Measurements from ENCODE around the gene DIP2C. TPM values are rescaled to one million over a fixed set of nuclear protein-coding genes. Genes with fewer than 3 reads are reported as not detected.

DIP2C gene
- total and polyA plus RNA-seq, 7 experiments from 2014 or later: 1.1 to 8.7 (median 4.5) TPM

- no peaks in the 10 kb centered on the region for H3K36me3 ChIP-seq (ENCODE audit: control insufficient read depth in 2 of 3, insufficient read depth in 3 of 3, low read length in 3 of 3)
- no peak for DNase-seq
- Mint-ChIP-seq H3K4me1 (peaks cover 0 to 12% (median 2%) of the 10 kb centered on the region in 7 donors), H3K27ac (no peak overlapping the region), H3K9me3 (no peaks in the 10 kb centered on the region), H3K27me3 (peaks cover 2 to 24% (median 17%) of the 10 kb centered on the region in 5 donors), H3K36me3 (no peaks in the 10 kb centered on the region), H3K4me3 (no peak overlapping the region)
- CTCF ChIA-PET: no interaction called here
- H3K4me3 ChIP-seq (ENCODE audit: low read length): no peak overlapping the region
- POLR2A ChIA-PET: no interaction called here
- H3K27ac ChIP-seq (ENCODE audit: low read depth, low read length): no peak overlapping the region
- no peak for ATAC-seq
- no peaks in the 10 kb centered on the region for H3K4me1 ChIP-seq (ENCODE audit: control insufficient read depth in 2 of 2, insufficient read depth in 2 of 2, low read length in 2 of 2)
- intact Hi-C loops (cut with micrococcal nuclease): no loop called here
- H3K9me3 ChIP-seq (ENCODE audit: control insufficient read depth in 2 of 3, low read length in 3 of 3): no peaks in the 10 kb centered on the region
- no peaks in the 10 kb centered on the region for H3K27me3 ChIP-seq (ENCODE audit: control insufficient read depth in 2 of 2, insufficient read depth in 2 of 2, low read length in 2 of 2)
Measured at GRCh38 chr10:662686-663465, 26.6 kb downstream of the DIP2C start.

DNA sequence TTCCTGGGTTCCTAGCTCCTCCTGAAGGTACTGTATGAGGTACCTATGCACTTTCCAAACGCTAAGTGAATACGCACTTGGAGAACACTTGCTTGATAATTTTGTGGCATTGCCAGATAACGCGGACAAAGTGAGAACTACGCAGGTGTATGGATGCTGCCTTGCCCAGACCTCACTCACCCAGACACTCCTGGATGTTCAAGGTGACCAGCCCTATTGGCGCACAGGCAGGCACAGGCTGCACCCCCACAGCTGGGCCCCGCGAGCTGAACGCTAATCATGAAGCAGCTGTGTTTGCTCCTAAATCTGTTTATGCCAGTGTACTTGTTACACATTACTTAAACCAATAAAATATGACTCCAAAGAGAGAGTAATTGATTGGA lies 27.3 kb downstream of the DIP2C start:
- Histone ChIP-seq H3K36me3 (ENCODE audit: control insufficient read depth in 2 of 3, insufficient read depth in 3 of 3, low read length in 3 of 3) (no peaks in the 10 kb centered on the region), H3K27me3 (ENCODE audit: control insufficient read depth in 2 of 2, insufficient read depth in 2 of 2, low read length in 2 of 2) (no peaks in the 10 kb centered on the region), H3K9me3 (ENCODE audit: control insufficient read depth in 2 of 3, low read length in 3 of 3) (no peaks in the 10 kb centered on the region), H3K4me3 (ENCODE audit: low read length) (no peak overlapping the region), H3K27ac (ENCODE audit: low read depth, low read length) (no peak overlapping the region), H3K4me1 (ENCODE audit: control insufficient read depth in 2 of 2, insufficient read depth in 2 of 2, low read length in 2 of 2) (no peaks in the 10 kb centered on the region)
- ATAC-seq (no peak), DNase-seq (no peak)
- intact Hi-C loops (cut with micrococcal nuclease): no loop called here
- no peak overlapping the region for H3K4me3 Mint-ChIP-seq
- no peaks in the 10 kb centered on the region for H3K9me3 Mint-ChIP-seq
- H3K27me3 Mint-ChIP-seq: peaks cover 2 to 24% (median 17%) of the 10 kb centered on the region in 5 donors
- ChIA-PET POLR2A (no interaction called here), CTCF (no interaction called here)
- H3K4me1 Mint-ChIP-seq: peaks cover 0 to 12% (median 2%) of the 10 kb centered on the region in 7 donors
- H3K27ac Mint-ChIP-seq: no peak overlapping the region
- no peaks in the 10 kb centered on the region for H3K36me3 Mint-ChIP-seq

DNA sequence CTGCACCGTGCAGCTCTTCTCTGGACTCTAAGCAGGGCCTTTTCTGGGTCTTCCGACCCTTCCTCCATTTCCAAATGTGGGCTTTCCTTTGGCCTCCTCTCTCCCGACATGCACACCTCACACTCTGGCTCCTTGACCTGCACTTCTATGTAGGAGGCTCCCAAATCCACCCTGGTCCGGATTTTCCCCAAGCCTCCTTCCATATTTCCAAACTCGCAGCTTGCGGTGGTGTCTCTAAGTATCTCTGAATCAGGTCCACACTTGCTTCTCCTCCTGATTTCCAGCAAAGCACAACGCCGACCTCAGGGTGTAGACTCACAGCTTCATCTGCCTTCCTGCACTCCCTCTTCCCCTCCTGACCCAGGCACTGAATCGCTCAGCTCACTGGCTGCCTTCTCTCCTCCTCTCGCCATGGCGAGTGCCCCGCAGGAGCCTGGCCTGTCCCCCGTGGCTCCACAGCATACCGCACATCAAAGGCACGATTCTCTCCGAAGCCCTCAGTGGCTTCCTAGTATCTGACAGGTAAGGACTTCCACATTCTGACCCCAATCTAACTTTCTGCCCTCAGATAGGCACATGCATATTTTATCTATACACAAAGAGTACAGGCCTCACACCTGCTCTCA lies 27.8 kb downstream of the DIP2C start:
- peaks cover 2 to 24% (median 17%) of the 10 kb centered on the region in 5 donors for H3K27me3 Mint-ChIP-seq
- H3K36me3 Mint-ChIP-seq: no peaks in the 10 kb centered on the region
- no peaks in the 10 kb centered on the region for H3K9me3 Mint-ChIP-seq
- POLR2A ChIA-PET: no interaction called here
- CTCF ChIA-PET: no interaction called here
- H3K36me3 ChIP-seq (ENCODE audit: control insufficient read depth in 2 of 3, insufficient read depth in 3 of 3, low read length in 3 of 3): no peaks in the 10 kb centered on the region
- H3K9me3 ChIP-seq (ENCODE audit: control insufficient read depth in 2 of 3, low read length in 3 of 3): no peaks in the 10 kb centered on the region
- no peak for DNase-seq
- no peaks in the 10 kb centered on the region for H3K27me3 ChIP-seq (ENCODE audit: control insufficient read depth in 2 of 2, insufficient read depth in 2 of 2, low read length in 2 of 2)
- H3K4me3 Mint-ChIP-seq: peak overlapping the region in 1 of 10 donors; percentile 26
- H3K4me3 ChIP-seq (ENCODE audit: low read length): no peak overlapping the region
- H3K4me1 ChIP-seq (ENCODE audit: control insufficient read depth in 2 of 2, insufficient read depth in 2 of 2, low read length in 2 of 2): no peaks in the 10 kb centered on the region
- no peak overlapping the region for H3K27ac Mint-ChIP-seq
- no peak for ATAC-seq
- H3K27ac ChIP-seq (ENCODE audit: low read depth, low read length): no peak overlapping the region
- intact Hi-C loops (cut with micrococcal nuclease): no loop called here
- peaks cover 0 to 12% (median 2%) of the 10 kb centered on the region in 7 donors for H3K4me1 Mint-ChIP-seq

- ChIA-PET CTCF (no interaction called here), POLR2A (no interaction called here)
- H3K27ac Mint-ChIP-seq: no peak overlapping the region
- ATAC-seq (no peak), DNase-seq (no peak)
- no peaks in the 10 kb centered on the region for H3K9me3 Mint-ChIP-seq
- peaks cover 2 to 24% (median 17%) of the 10 kb centered on the region in 5 donors for H3K27me3 Mint-ChIP-seq
- no peaks in the 10 kb centered on the region for H3K36me3 Mint-ChIP-seq
- peaks cover 0 to 12% (median 2%) of the 10 kb centered on the region in 7 donors for H3K4me1 Mint-ChIP-seq
- H3K4me3 ChIP-seq (ENCODE audit: low read length): no peak overlapping the region
- no peaks in the 10 kb centered on the region for H3K4me1 ChIP-seq (ENCODE audit: control insufficient read depth in 2 of 2, insufficient read depth in 2 of 2, low read length in 2 of 2)
- intact Hi-C loops (cut with micrococcal nuclease): no loop called here
- H3K4me3 Mint-ChIP-seq: no peak overlapping the region
- H3K9me3 ChIP-seq (ENCODE audit: control insufficient read depth in 2 of 3, low read length in 3 of 3): no peaks in the 10 kb centered on the region
- no peaks in the 10 kb centered on the region for H3K27me3 ChIP-seq (ENCODE audit: control insufficient read depth in 2 of 2, insufficient read depth in 2 of 2, low read length in 2 of 2)
- H3K36me3 ChIP-seq (ENCODE audit: control insufficient read depth in 2 of 3, insufficient read depth in 3 of 3, low read length in 3 of 3): no peaks in the 10 kb centered on the region
- H3K27ac ChIP-seq (ENCODE audit: low read depth, low read length): no peak overlapping the region
Measured at GRCh38 chr10:660970-661596, 28.4 kb downstream of the DIP2C start.

GRCh38 chr10:660413-660969 lies 29.0 kb downstream of the DIP2C start:
- no peaks in the 10 kb centered on the region for H3K27me3 ChIP-seq (ENCODE audit: control insufficient read depth in 2 of 2, insufficient read depth in 2 of 2, low read length in 2 of 2)
- no peak overlapping the region for H3K27ac ChIP-seq (ENCODE audit: low read depth, low read length)
- ChIA-PET CTCF (no interaction called here), POLR2A (no interaction called here)
- no peaks in the 10 kb centered on the region for H3K9me3 ChIP-seq (ENCODE audit: control insufficient read depth in 2 of 3, low read length in 3 of 3)
- H3K4me3 Mint-ChIP-seq: no peak overlapping the region
- H3K9me3 Mint-ChIP-seq: no peaks in the 10 kb centered on the region
- peaks cover 0 to 12% (median 2%) of the 10 kb centered on the region in 7 donors for H3K4me1 Mint-ChIP-seq
- no peaks in the 10 kb centered on the region for H3K36me3 ChIP-seq (ENCODE audit: control insufficient read depth in 2 of 3, insufficient read depth in 3 of 3, low read length in 3 of 3)
- DNase-seq: no peak
- no peaks in the 10 kb centered on the region for H3K4me1 ChIP-seq (ENCODE audit: control insufficient read depth in 2 of 2, insufficient read depth in 2 of 2, low read length in 2 of 2)
- no peaks in the 10 kb centered on the region for H3K36me3 Mint-ChIP-seq
- H3K27ac Mint-ChIP-seq: no peak overlapping the region
- ATAC-seq: no peak
- peaks cover 2 to 24% (median 17%) of the 10 kb centered on the region in 5 donors for H3K27me3 Mint-ChIP-seq
- intact Hi-C loops (cut with micrococcal nuclease): no loop called here
- no peak overlapping the region for H3K4me3 ChIP-seq (ENCODE audit: low read length)

GRCh38 chr10:659688-660141 lies 29.8 kb downstream of the DIP2C start:
- Histone ChIP-seq H3K4me1 (ENCODE audit: control insufficient read depth in 2 of 2, insufficient read depth in 2 of 2, low read length in 2 of 2) (no peaks in the 10 kb centered on the region), H3K9me3 (ENCODE audit: control insufficient read depth in 2 of 3, low read length in 3 of 3) (no peaks in the 10 kb centered on the region), H3K27me3 (ENCODE audit: control insufficient read depth in 2 of 2, insufficient read depth in 2 of 2, low read length in 2 of 2) (no peaks in the 10 kb centered on the region), H3K27ac (ENCODE audit: low read depth, low read length) (no peak overlapping the region), H3K36me3 (ENCODE audit: control insufficient read depth in 2 of 3, insufficient read depth in 3 of 3, low read length in 3 of 3) (no peaks in the 10 kb centered on the region), H3K4me3 (ENCODE audit: low read length) (no peak overlapping the region)
- H3K4me1 Mint-ChIP-seq: peaks cover 0 to 12% (median 2%) of the 10 kb centered on the region in 7 donors
- no peak overlapping the region for H3K27ac Mint-ChIP-seq
- CTCF ChIA-PET: no interaction called here
- H3K4me3 Mint-ChIP-seq: no peak overlapping the region
- intact Hi-C loops (cut with micrococcal nuclease): no loop called here
- H3K9me3 Mint-ChIP-seq: no peaks in the 10 kb centered on the region
- POLR2A ChIA-PET: no interaction called here
- ATAC-seq (no peak), DNase-seq (no peak)
- H3K27me3 Mint-ChIP-seq: peaks cover 2 to 24% (median 17%) of the 10 kb centered on the region in 5 donors
- no peaks in the 10 kb centered on the region for H3K36me3 Mint-ChIP-seq
